PFSK-1 (cell line): ENCODE data around the gene CACNA2D2.

ENCODE experiments used
- POLR2AphosphoS5 ChIP-seq: IDR thresholded peaks from 2 replicates; pipeline ENCODE4 v1.6.1; 2012; ENCODE audit warnings: low read depth, mild to moderate bottlenecking, control low read depth, low read length, moderate library complexity
- TAF1 ChIP-seq: IDR thresholded peaks from 2 replicates; pipeline ENCODE4 v1.6.1; 2012; ENCODE audit warnings: low read length, control low read depth, borderline replicate concordance; ENCODE audit not compliant: insufficient read depth

DNA sequence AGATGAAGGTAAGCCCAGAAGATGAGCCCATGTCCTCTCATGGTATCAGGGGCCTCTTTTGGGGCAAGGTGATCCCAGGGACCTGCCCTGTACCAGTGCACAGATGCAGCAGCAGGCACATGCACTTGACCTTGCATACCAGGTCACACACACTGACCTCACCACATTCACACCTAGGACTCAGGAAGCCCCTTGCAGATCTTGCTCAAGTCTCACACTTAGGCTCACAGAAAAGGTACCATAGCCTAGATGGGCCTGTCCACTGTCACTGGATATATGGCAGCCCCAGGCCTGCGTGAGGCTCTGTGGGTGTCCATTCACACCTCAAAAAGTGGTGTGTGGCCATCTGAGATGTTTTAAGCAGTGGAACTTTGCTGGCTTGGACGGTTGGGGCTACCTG, 58.7 kb downstream of the CACNA2D2 start:
- TF ChIP-seq POLR2AphosphoS5 (no peak), TAF1 (no peak)
